ENCODE results near the gene LARP4B. TPM values are rescaled to one million over a fixed set of nuclear protein-coding genes. Genes with fewer than 3 reads are reported as not detected.

LARP4B gene
- total and polyA plus RNA-seq, 2 of the 13 experiments (the other 11 are each of a cell fraction or from before 2014, with no cell fraction given) = 19.5 to 30.2 TPM

DNA sequence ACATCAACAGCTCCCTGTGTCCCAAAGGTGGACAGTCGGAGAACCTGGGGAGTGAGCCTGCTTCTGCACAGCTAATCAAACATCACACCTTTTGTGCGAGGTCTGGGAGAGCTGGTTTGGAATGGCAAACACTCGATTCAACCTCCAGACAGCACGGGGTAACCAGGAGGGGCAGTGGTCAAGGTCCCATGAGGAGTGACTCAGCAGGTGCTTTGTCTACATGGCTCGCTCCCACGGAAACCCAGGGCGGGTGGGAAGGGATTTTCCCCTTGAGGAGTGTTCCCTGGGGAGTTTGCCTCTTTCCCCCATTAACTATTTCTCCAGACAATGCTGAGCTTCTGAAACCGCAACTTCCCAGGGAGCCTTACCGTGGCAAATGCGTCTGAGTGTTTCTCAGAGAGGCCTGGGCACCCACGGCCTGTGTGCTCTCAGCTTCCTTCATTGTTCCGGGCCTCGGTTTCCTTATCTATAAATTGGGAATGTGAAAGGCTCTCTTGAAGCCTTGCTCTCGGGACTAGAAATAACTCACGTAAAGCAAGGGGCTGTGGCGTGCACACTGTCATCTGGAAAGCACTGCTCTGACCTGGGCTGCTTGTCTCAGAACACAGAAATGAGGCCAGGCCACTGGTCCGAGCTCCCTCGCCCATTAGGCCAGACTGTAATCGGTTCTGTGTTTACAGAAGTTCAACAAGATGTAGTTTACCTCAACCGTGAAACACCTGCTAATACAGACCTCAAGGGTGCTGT is 42.7 kb upstream of the LARP4B start (continued):
- TF ChIP-seq, protein P1, sequence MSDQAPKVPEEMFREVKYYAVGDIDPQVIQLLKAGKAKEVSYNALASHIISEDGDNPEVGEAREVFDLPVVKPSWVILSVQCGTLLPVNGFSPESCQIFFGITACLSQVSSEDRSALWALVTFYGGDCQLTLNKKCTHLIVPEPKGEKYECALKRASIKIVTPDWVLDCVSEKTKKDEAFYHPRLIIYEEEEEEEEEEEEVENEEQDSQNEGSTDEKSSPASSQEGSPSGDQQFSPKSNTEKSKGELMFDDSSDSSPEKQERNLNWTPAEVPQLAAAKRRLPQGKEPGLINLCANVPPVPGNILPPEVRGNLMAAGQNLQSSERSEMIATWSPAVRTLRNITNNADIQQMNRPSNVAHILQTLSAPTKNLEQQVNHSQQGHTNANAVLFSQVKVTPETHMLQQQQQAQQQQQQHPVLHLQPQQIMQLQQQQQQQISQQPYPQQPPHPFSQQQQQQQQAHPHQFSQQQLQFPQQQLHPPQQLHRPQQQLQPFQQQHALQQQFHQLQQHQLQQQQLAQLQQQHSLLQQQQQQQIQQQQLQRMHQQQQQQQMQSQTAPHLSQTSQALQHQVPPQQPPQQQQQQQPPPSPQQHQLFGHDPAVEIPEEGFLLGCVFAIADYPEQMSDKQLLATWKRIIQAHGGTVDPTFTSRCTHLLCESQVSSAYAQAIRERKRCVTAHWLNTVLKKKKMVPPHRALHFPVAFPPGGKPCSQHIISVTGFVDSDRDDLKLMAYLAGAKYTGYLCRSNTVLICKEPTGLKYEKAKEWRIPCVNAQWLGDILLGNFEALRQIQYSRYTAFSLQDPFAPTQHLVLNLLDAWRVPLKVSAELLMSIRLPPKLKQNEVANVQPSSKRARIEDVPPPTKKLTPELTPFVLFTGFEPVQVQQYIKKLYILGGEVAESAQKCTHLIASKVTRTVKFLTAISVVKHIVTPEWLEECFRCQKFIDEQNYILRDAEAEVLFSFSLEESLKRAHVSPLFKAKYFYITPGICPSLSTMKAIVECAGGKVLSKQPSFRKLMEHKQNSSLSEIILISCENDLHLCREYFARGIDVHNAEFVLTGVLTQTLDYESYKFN (CRISPR knock-in tag; conservative IDR thresholded peaks at IDR 0.05) = peak; percentile 79
- peak; percentile 61; the same call in 1 of the 2 replicates for TF ChIP-seq HIVEP1 (CRISPR knock-in tag; IDR thresholded peaks at IDR 0.05)
- no peak for TF ChIP-seq SMC3 (IDR thresholded peaks at IDR 0.05; ENCODE audit: low read length)
- TF ChIP-seq XRCC5 (optimal IDR thresholded peaks at IDR 0.05; ENCODE audit: low read length) = no peak
- no peak for TF ChIP-seq ZNF235 (CRISPR knock-in tag; IDR thresholded peaks at IDR 0.05; ENCODE audit: borderline replicate concordance)
- no peak for TF ChIP-seq EHMT2 (IDR thresholded peaks at IDR 0.05; ENCODE audit: borderline replicate concordance, low read depth, low read length)
- TF ChIP-seq, protein P2, sequence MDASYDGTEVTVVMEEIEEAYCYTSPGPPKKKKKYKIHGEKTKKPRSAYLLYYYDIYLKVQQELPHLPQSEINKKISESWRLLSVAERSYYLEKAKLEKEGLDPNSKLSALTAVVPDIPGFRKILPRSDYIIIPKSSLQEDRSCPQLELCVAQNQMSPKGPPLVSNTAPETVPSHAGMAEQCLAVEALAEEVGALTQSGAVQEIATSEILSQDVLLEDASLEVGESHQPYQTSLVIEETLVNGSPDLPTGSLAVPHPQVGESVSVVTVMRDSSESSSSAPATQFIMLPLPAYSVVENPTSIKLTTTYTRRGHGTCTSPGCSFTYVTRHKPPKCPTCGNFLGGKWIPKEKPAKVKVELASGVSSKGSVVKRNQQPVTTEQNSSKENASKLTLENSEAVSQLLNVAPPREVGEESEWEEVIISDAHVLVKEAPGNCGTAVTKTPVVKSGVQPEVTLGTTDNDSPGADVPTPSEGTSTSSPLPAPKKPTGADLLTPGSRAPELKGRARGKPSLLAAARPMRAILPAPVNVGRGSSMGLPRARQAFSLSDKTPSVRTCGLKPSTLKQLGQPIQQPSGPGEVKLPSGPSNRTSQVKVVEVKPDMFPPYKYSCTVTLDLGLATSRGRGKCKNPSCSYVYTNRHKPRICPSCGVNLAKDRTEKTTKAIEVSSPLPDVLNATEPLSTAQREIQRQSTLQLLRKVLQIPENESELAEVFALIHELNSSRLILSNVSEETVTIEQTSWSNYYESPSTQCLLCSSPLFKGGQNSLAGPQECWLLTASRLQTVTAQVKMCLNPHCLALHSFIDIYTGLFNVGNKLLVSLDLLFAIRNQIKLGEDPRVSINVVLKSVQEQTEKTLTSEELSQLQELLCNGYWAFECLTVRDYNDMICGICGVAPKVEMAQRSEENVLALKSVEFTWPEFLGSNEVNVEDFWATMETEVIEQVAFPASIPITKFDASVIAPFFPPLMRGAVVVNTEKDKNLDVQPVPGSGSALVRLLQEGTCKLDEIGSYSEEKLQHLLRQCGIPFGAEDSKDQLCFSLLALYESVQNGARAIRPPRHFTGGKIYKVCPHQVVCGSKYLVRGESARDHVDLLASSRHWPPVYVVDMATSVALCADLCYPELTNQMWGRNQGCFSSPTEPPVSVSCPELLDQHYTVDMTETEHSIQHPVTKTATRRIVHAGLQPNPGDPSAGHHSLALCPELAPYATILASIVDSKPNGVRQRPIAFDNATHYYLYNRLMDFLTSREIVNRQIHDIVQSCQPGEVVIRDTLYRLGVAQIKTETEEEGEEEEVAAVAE (CRISPR knock-in tag; IDR thresholded peaks at IDR 0.05; ENCODE audit: borderline replicate concordance) = peak; percentile 59; the same call in 1 of the 2 replicates
- TF ChIP-seq, protein P3, sequence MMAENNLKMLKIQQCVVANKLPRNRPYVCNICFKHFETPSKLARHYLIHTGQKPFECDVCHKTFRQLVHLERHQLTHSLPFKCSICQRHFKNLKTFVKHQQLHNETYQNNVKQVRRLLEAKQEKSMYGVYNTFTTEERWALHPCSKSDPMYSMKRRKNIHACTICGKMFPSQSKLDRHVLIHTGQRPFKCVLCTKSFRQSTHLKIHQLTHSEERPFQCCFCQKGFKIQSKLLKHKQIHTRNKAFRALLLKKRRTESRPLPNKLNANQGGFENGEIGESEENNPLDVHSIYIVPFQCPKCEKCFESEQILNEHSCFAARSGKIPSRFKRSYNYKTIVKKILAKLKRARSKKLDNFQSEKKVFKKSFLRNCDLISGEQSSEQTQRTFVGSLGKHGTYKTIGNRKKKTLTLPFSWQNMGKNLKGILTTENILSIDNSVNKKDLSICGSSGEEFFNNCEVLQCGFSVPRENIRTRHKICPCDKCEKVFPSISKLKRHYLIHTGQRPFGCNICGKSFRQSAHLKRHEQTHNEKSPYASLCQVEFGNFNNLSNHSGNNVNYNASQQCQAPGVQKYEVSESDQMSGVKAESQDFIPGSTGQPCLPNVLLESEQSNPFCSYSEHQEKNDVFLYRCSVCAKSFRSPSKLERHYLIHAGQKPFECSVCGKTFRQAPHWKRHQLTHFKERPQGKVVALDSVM (CRISPR knock-in tag; IDR thresholded peaks at IDR 0.05) = no peak
- no peak for TF ChIP-seq ZNF263 (CRISPR knock-in tag; IDR thresholded peaks at IDR 0.05)
- TF ChIP-seq ZFP37 (CRISPR knock-in tag; IDR thresholded peaks at IDR 0.05; ENCODE audit: borderline replicate concordance) = no peak
- 0 out of 2 replicates have a peak, but pooled peaks have one; percentile 40 for TF ChIP-seq ZFP36L1 (CRISPR knock-in tag; IDR thresholded peaks at IDR 0.05)
- TF ChIP-seq, protein P4, sequence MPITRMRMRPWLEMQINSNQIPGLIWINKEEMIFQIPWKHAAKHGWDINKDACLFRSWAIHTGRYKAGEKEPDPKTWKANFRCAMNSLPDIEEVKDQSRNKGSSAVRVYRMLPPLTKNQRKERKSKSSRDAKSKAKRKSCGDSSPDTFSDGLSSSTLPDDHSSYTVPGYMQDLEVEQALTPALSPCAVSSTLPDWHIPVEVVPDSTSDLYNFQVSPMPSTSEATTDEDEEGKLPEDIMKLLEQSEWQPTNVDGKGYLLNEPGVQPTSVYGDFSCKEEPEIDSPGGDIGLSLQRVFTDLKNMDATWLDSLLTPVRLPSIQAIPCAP (CRISPR knock-in tag; IDR thresholded peaks at IDR 0.05; ENCODE audit: low read depth) = no peak
- TF ChIP-seq SP1 (IDR thresholded peaks at IDR 0.05) = no peak
- no peak for TF ChIP-seq SP1 (CRISPR knock-in tag; IDR thresholded peaks at IDR 0.05)
- no peak for TF ChIP-seq ZNF124 (CRISPR knock-in tag; IDR thresholded peaks at IDR 0.05)
- TF ChIP-seq, protein P5, sequence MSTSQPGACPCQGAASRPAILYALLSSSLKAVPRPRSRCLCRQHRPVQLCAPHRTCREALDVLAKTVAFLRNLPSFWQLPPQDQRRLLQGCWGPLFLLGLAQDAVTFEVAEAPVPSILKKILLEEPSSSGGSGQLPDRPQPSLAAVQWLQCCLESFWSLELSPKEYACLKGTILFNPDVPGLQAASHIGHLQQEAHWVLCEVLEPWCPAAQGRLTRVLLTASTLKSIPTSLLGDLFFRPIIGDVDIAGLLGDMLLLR (CRISPR knock-in tag; IDR thresholded peaks at IDR 0.05) = no peak
- TF ChIP-seq FOXA1 (IDR thresholded peaks at IDR 0.05) = no peak
- TF ChIP-seq FOXA1 (CRISPR knock-in tag; IDR thresholded peaks at IDR 0.05) = peak; percentile 79
- TF ChIP-seq ZFY (CRISPR knock-in tag; IDR thresholded peaks at IDR 0.05) = peak; percentile 31; the same call in 1 of the 2 replicates
